Keratinocyte (primary cell): ENCODE measurements around the gene SMARCD2. TPM values are rescaled to one million over a fixed set of nuclear protein-coding genes. Genes with fewer than 3 reads are reported as not detected.

Experiments used
- DNase-seq: peaks from one replicate; pipeline ENCODE4 v3.0.0-alpha.2; 2011; ENCODE audit warnings: low read depth, missing footprints, low spot score
- FAIRE-seq: peaks from 2 replicates; lab custom pipeline; 2011; peaks lifted over from hg19 to GRCh38; lab: Jason Lieb, UNC
- H2AFZ ChIP-seq: 2 replicates; pipeline ENCODE4 v1.6.0; 2012; ENCODE audit warnings: low read length, control low read depth, inconsistent platforms; ENCODE audit not compliant: control insufficient read depth
- H3K27ac ChIP-seq: 2 replicates; pipeline ENCODE4 v1.5.1; 2011; ENCODE audit warnings: low read length; ENCODE audit not compliant: control insufficient read depth, insufficient read depth
- H3K27me3 ChIP-seq: 3 replicates; pipeline ENCODE4 v1.6.0; 2011; ENCODE audit warnings: low read length; ENCODE audit not compliant: control insufficient read depth, insufficient read depth; ENCODE audit errors: extremely low read depth
- H3K36me3 ChIP-seq, 2 experiments: 2 replicates in 1 of 2; 3 replicates in 1 of 2; pipeline ENCODE4 v1.5.1; 2011; ENCODE audit warnings: low read length in 2 of 2, mild to moderate bottlenecking in 1 of 2; ENCODE audit not compliant: control insufficient read depth in 2 of 2, insufficient read depth in 2 of 2; ENCODE audit errors: extremely low read depth in 1 of 2
- H3K4me1 ChIP-seq: 3 replicates; pipeline ENCODE4 v1.5.1; 2011; ENCODE audit warnings: low read length; ENCODE audit not compliant: control insufficient read depth, insufficient read depth; ENCODE audit errors: extremely low read depth
- H3K4me2 ChIP-seq: 3 replicates; pipeline ENCODE4 v1.6.0; 2011; ENCODE audit warnings: low read depth, low read length; ENCODE audit not compliant: control insufficient read depth, insufficient read depth; ENCODE audit errors: extremely low read depth
- H3K4me3 ChIP-seq, 3 experiments: fragments of 200-600 bp in 1 of 3; sonication (generic) in 1 of 3; 2 replicates in 2 of 3; 3 replicates in 1 of 3; pipeline ENCODE4 v1.5.1; 2011 to 2016; ENCODE audit warnings: low read length in 3 of 3, mild to moderate bottlenecking in 3 of 3, control low read depth in 2 of 3, inconsistent platforms in 1 of 3, low read depth in 1 of 3, mixed read lengths in 1 of 3, mixed run types in 1 of 3, moderate library complexity in 1 of 3; ENCODE audit not compliant: control insufficient read depth in 2 of 3, insufficient read depth in 2 of 3; ENCODE audit errors: extremely low read depth in 1 of 3
- H3K79me2 ChIP-seq: 2 replicates; pipeline ENCODE4 v1.6.0; 2012; ENCODE audit warnings: low read length; ENCODE audit not compliant: control insufficient read depth, insufficient read depth
- H3K9ac ChIP-seq: 3 replicates; pipeline ENCODE4 v1.6.0; 2011; ENCODE audit warnings: low read length; ENCODE audit not compliant: control insufficient read depth, insufficient read depth; ENCODE audit errors: extremely low read depth
- H3K9me1 ChIP-seq: 3 replicates; pipeline ENCODE4 v1.6.0; 2011; ENCODE audit warnings: low read length; ENCODE audit not compliant: control insufficient read depth, insufficient read depth; ENCODE audit errors: extremely low read depth
- H3K9me3 ChIP-seq: 2 replicates; pipeline ENCODE4 v1.5.1; 2012; ENCODE audit warnings: low read depth, low read length; ENCODE audit not compliant: control insufficient read depth
- H4K20me1 ChIP-seq: 3 replicates; pipeline ENCODE4 v1.6.0; 2011; ENCODE audit warnings: low read length; ENCODE audit not compliant: control insufficient read depth, insufficient read depth; ENCODE audit errors: extremely low read depth
- CTCF ChIP-seq, 3 experiments: IDR thresholded peaks in 1 of 3; conservative IDR thresholded peaks in 1 of 3; optimal IDR thresholded peaks in 1 of 3; 2 replicates in 2 of 3; 3 replicates in 1 of 3; pipeline versions ENCODE3 to v1.5.1; 2011; ENCODE audit warnings: low read length in 3 of 3, mild to moderate bottlenecking in 3 of 3, moderate library complexity in 2 of 3, control low read depth in 1 of 3, inconsistent platforms in 1 of 3; ENCODE audit not compliant: insufficient read depth in 2 of 3; ENCODE audit errors: extremely low read depth in 1 of 3
- EZH2 ChIP-seq: IDR thresholded peaks from one replicate; pipeline ENCODE4 v1.6.1; 2012; ENCODE audit warnings: inconsistent platforms, mild to moderate bottlenecking, low read length, moderate library complexity
- dilution Hi-C: fragments of 300-500 bp; cut with MboI; formaldehyde crosslinking; loops from one replicate; pipeline ENCODE4 v1.7.0; 2020; ENCODE audit warnings: low sequenced_read_pairs; ENCODE audit not compliant: extremely low pct_ligation_motif_present
- polyA plus RNA-seq, 5 experiments: library from polyadenylated mRNA; depleted of rRNA in 3 of 5; stranded (reverse) in 3 of 5; stranded (forward) in 1 of 5; unstranded in 1 of 5; fragments of >200 nt; gene quantifications; 1 replicate in 1 of 5; 2 replicates in 3 of 5; 3 replicates in 1 of 5; pipeline versions ENCODE4 v1.2.1 to v1.2.3, GENCODE V29; 2011 to 2012; ENCODE audit warnings: missing spikeins in 2 of 5, low read depth in 1 of 5, low replicate concordance in 1 of 5

SMARCD2 gene
- polyA plus RNA-seq, 1 donor (not counting 4 experiments of a cell fraction or from before 2014, with no cell fraction given): 86.3 TPM

- Histone ChIP-seq H3K36me3 (peaks cover 51 to 57% of the 10 kb centered on the region in 2 experiments), H3K79me2 (peaks cover 57% of the 10 kb centered on the region), H3K4me1 (peaks cover 19% of the 10 kb centered on the region), H3K9me1 (no peaks in the 10 kb centered on the region), H3K9me3 (no peaks in the 10 kb centered on the region), H3K4me3 (peak overlapping the region; percentile 77 to 92 (median 78)), H3K27ac (peak overlapping the region; percentile 98), H2AFZ (peak overlapping the region; percentile 95), H4K20me1 (no peaks in the 10 kb centered on the region), H3K27me3 (no peaks in the 10 kb centered on the region), H3K9ac (peak overlapping the region; percentile 96), H3K4me2 (peak overlapping the region; percentile 97)
- TF ChIP-seq EZH2: no peak
- TF ChIP-seq CTCF (optimal IDR thresholded peaks at IDR 0.05 in 1 of 3, IDR thresholded peaks at IDR 0.05 in 1 of 3, conservative IDR thresholded peaks at IDR 0.05 in 1 of 3; ENCODE audit: extremely low read depth in 1 of 3, insufficient read depth in 2 of 3, low read length in 3 of 3): no peak
- DNase-seq (no peak), FAIRE-seq (no peak)
- dilution Hi-C loops: no loop called here
These were observed 14.7 kb downstream of the SMARCD2 start for GRCh38 chr17:63827801-63828221.

DNA sequence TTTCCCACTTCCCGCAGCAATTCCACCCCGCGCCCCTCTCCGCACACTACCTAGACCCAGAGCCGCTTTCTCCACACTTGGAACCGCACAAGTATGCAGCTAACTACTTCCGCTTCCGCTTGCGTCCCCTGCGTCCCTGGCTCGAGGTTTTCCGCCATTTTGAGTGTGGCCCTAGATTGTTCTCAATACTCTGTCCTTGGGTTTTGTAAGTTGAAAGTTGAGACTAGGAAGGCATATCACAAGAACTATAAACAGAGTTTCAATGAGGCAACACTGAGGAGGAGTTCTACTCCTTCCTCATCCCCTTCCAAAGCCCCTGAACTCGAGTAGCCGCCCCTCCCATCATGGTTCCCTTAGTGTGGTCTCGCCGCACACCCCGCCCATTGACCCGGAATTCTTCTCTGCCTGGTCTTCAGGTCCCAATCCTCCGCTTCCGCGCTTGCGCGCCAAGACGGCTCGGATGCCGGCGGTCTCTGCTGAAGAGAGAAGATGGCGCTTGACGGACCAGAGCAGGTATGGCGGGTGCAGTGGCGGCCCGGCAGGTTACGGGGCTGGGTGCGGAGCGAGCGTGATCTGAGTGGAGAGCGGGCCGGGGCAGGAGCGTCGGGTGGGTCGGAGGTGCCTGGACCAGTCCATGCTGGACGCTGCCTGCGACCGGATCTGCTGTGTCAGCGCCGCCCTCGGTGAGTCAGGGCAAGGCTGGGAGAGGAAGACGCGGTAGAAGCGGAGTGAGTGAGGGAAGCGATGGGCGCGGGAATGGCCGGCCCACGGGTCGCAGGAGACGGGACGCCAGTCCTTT, 15.3 kb downstream of the SMARCD2 start, which contains the start of the genes FTSJ3 and PSMC5:
Gene FTSJ3, minus strand, starts transcription at position 662 of the 799 bp plus-strand sequence. CDS start 761 bp downstream, outside the sequence.
Gene PSMC5, plus strand, starts transcription at position 430 of the 799 bp plus-strand sequence. Its CDS starts 60 bp downstream, at position 490.
- peak; percentile 26 to 69 (median 39) for TF ChIP-seq CTCF (optimal IDR thresholded peaks at IDR 0.05 in 1 of 3, IDR thresholded peaks at IDR 0.05 in 1 of 3, conservative IDR thresholded peaks at IDR 0.05 in 1 of 3; ENCODE audit: extremely low read depth in 1 of 3, insufficient read depth in 2 of 3, low read length in 3 of 3)
- TF ChIP-seq EZH2: no peak
- Histone ChIP-seq H3K9ac (peak within 1 kb of the TSS; percentile 96), H4K20me1 (no peaks in the 10 kb centered on the region), H3K9me3 (no peaks in the 10 kb centered on the region), H3K79me2 (peaks cover 57% of the 10 kb centered on the region), H2AFZ (peak within 1 kb of the TSS; percentile 95), H3K36me3 (peaks cover 49 to 53% of the 10 kb centered on the region in 2 experiments), H3K4me2 (peak within 1 kb of the TSS; percentile 97), H3K9me1 (no peaks in the 10 kb centered on the region), H3K4me1 (peaks cover 19% of the 10 kb centered on the region), H3K27ac (peak within 1 kb of the TSS; percentile 98), H3K27me3 (no peaks in the 10 kb centered on the region), H3K4me3 (peak within 1 kb of the TSS; percentile 77 to 92 (median 78))
- peak; percentile 78 for FAIRE-seq
- DNase-seq: peak; percentile 38
- dilution Hi-C loops: no loop called here
